HG03469 (cell line): ENCODE measurements around the gene GNAQ.
"Not testable (repeated sequence)": the region's sequence is repeated elsewhere in the genome, so short reads cannot be mapped to it uniquely, and the experiment has no call there.

Source experiments
- ATAC-seq: cut with Tn5 transposase; IDR thresholded peaks from one replicate; pipeline ENCODE4 v1.9.1; 2021; ENCODE audit warnings: mild to moderate bottlenecking, moderate library complexity, moderate number of reproducible peaks; ENCODE audit not compliant: unreplicated experiment

The GNAQ gene

DNA sequence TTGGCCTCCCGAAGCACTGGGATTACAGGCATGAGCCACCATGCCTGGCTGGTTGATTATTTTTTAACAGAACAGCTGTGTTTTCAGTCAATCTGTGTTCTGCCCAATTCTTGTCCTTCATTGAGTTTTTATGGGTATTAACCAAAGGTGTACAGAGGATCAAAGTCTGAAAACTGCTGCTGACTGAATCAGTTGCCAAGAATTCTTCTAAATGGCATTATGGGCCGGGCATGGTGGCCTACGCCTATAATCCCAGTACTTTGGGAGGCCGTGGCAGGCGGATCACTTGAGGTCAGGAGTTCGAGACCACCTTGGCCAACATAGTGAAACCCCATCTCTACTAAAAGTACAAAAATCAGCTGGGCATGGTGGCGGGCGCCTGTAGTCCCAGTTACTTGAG is 150.0 kb downstream of the GNAQ start:
- not testable (repeated sequence) for ATAC-seq

DNA sequence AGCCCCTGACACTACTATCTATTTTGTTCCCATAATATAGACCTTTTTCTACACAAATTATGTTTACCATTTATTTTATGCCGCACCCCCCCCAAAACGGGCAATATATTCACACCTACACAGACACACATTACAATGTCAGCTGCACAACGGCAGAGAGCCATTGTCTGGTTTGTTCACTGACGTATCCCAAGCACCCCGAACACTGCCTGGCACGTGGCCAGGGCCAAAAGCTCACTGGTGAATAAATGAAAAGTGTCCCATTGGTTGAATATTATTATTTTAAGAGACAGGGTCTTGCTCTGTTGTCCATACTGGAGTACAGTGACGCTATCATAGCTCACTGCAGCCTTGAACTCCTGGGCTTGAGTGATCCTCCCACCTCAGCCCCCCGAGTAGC is 150.5 kb downstream of the GNAQ start:
- no peak for ATAC-seq

DNA sequence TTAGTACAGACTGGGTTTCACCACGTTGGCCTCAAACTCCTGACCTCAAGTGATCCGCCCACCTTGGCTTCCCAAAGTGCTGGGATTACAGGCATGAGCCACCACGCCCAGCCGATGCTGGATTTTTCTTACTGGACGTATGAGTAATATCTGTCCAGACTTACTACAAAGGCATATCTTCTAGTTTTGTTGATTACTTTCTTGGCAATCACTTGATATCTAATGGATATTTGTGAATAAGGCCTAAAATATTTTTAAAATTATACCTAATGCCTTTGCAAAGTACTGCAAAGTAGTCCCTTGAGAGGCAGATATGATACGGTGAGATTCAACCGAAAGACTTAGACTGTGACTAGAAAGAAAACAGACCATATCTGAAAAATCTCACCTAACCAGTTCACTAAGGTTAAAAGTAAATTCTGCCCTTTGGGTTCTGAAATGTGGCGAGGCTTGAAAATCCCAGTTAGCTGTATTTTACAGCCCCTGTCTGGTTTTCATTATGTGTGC is 152.1 kb downstream of the GNAQ start:
- ATAC-seq, result no peak

DNA sequence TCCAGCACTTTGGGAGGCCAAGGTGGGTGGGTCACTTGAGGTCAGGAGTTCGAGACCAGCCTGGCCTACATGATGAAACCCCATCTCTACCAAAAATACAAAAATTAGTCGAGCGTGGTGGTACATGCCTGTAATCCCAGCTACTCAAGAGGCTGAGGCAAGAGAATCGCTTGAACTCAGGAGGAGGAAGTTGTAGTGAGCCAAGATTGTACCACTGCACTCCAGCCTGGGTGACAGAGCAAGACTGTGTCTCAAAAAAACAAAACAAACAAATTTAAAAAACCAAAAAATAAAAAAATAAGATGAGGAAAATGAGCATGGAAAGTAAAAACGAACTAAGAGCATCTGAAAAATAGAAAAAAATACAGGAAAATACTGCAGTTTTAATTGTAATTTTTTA is 152.8 kb downstream of the GNAQ start:
- not testable (repeated sequence) for ATAC-seq

DNA sequence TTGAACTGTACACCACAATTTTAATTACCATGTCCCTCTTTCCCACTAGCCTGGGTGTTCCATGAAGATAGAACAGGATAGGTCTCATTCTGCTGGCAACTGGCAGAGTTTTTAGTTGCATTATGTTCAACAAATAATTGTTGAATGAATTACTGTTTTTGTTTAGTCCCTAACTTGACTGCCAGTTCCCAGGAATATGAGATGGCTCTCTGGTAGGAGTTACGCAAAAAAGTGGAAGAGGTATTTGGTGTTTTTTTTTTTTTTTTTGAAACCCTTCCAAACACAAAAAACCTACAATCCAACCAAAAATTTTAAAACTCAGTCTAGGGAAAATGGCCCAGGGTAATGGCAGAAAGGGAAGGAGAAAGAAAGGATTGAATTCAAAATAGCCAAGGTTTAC is 153.6 kb downstream of the GNAQ start:
- ATAC-seq, result no peak

DNA sequence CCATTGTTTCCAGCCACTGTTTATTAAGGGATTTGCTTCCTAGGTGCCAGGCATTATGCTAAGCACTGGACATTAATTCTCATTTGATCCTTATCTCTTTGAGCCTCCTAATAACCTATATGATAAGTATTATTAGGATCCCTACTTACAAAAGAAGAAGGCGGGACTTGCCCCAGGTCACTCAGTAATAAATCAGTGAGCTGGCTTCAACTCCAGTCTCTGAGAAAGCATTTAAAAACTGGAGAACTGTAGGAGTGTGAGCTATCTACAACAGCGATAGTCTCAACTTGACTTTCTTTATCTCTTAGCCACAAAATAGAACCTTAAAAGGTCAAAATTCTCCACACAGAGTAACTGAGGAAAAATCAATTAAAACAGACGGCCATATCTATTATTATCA is 155.0 kb downstream of the GNAQ start:
- no peak for ATAC-seq

DNA sequence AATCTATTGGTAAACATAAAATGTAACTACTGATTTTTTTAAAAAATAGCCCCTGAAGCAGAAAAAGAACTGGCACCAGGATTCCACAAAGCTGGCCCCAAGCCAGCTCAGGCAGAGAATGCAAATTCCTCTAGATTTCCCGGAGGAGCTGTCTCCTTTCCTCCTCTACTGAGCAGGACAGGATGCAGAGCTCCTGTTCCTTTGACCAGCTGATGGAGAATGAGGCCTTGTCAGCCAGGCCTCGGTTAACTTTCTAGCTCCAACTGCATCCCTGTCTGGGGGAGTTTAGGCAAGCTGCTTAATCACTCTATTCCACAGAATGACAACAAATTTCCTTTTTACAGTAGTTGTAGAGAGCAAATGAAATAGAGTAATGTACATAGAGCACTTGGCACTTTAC is 155.5 kb downstream of the GNAQ start:
- no peak for ATAC-seq

DNA sequence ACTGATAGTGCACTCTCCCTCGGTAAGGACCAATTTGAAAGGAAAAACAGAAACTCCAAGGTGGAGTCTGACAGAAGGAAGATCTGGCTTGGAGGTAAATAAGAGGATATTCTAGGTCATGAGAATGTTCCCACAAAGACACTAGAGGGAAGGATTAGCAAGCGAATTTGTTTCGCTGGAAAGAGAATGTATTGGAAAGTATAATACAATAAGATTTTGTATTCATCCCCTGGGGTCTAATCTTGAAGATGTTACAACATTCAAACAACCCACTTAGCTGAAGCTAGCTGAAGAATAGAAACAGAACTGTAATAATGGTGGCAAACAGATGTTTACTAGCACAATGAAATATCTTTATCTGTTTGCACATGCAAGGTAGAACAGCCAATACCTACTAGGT is 158.7 kb downstream of the GNAQ start:
- no peak for ATAC-seq

DNA sequence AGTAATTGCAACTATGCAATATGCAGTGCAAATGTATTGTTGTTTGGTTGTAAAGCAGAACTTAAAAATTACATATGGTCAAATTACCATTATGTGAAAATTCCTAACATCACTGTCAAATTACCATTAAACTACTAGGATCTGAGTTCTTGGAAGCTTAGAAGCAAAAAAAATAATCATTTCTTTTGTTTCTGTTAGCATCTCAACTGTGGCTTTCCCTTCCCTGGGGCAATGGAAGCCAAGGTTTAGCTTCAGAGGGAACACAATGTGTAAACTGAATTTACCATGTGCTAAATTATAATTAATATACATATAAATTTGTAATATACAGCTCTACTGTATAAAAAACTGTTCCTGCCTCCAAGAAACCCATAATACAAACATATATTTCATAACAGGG is 159.4 kb downstream of the GNAQ start:
- no peak for ATAC-seq

DNA sequence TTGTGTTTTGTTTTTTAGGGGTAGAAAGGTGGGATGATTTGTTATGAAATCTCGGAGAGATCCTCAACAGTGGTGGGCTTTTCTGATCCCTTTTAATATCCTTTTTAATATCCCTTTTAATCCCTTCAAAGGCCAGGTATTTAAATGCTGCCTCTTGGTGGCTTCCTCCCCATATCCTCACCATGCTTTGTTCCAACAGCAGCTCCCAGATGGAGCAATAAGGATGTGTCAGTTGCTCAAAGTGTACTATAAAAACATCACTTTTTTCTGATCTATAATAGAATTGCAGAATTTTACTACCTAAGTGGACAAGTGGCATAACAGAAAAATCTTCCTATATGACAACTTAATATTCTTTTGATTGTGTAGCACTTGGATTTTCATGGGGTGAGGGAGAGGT is 160.1 kb downstream of the GNAQ start:
- no peak for ATAC-seq

DNA sequence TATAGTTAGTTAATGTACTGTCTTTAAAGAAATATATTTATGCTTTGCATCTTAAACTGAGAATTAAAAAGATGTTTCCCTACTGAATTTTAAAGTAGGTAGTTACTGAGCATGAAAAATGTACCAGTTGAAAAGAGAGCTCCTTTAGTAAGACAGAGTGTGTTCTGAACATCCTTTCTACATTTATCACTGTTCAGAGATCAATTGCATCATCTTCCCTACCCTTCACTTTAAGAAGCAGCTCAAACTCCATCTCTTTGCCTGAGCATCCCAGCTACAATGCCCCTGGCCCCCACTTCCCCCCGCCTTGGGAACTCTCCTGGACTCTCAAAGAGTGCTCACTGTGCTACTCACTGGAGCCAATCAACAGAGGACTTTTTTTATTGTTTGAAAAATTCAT is 164.7 kb downstream of the GNAQ start:
- no peak for ATAC-seq

DNA sequence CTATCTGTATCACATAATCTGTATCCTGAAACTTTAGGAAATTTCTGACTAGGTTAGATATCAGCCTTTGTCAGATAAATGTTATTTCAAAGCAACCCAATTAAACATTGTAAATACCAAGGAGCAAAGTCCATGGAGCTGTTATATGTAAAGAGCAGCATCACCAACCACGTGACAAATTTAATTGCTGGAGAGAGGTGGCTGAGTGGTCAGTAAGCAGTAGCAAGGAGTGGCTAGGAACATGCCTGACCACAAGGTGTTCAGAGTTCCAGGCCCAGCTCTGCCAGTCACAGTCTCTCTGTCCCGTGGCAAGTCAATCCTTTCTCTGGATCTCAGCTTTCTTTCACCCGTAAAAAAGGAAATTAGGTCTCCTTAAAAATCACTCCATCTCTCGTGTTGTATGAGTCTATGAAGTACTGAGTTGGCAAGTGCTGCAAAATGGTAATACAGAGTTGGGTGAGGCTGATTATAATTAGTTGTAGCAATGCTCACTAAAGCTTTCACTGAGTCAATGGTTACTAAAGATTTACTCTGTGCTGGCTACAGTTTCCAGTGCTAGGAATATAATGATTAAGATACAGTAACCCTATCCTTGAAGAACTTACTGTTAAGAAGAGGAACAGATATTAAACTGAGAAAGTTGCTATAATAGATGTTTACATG is 166.1 kb downstream of the GNAQ start:
- ATAC-seq, result no peak

DNA sequence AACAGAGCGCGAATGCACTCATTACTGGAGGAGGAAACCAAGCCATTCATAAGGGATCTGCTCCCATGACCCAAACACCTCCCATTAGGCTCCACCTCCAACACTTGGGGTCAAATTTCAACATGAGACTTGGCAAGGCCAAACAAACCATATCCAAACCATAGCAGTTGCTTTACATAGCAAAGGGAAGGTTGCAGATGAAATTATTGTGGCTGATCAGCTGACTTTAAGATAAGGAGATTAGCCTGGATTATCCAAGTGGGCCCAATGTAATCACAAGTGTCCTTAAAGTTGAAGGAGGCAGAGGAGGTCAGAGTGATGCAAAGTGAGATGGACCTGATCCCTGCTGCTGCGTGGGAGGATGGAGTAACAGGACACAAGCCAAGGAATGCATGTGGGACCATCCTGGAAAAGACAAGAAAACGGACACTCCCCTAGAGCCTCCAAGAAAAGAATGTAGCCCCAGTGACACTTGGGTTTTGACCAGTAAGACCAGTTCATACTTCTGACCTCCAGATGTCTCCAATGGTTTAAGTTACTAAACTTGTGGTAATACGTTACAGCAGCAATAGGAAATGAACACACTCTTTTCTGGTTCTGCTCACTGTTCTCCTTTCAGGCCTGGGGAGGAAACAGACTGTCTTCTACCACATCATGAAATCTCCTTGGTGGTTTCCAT is 167.3 kb downstream of the GNAQ start:
- no peak for ATAC-seq

DNA sequence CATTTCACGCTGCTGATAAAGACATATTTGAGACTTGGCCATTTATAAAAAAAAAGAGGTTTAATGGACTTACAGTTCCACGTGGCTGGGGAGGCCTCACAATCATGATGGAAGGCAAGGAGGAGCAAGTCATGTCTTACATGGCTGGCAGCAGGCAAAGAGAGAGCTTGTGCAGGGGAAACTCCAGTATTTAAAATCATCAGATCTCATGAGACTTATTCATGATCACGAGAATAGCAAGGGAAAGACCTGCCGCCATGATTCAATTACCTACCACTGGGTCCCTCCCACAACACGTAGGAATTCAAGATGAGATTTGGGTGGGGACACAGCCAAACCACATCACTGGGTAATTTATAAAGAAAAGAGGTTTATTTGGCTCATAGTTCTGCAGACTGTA is 168.0 kb downstream of the GNAQ start:
- not testable (repeated sequence) for ATAC-seq

DNA sequence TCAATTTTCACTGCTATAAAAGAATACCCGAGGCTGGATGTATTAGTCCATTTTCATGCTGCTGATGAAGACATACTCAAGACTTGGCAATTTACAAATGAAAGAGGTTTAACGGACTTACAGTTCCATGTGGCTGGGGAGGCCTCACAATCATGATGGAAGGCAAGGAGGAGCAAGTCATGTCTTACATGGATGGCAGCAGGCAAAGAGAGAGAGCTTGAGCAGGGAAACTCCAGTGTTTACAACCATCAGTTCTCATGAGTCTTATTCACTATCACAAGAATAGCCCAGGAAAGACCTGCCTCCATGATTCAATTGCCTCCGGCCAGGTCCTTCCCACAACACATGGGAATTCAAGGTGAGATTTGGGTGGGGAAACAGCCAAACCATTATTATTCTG is 170.7 kb downstream of the GNAQ start:
- ATAC-seq, result not testable (repeated sequence)

DNA sequence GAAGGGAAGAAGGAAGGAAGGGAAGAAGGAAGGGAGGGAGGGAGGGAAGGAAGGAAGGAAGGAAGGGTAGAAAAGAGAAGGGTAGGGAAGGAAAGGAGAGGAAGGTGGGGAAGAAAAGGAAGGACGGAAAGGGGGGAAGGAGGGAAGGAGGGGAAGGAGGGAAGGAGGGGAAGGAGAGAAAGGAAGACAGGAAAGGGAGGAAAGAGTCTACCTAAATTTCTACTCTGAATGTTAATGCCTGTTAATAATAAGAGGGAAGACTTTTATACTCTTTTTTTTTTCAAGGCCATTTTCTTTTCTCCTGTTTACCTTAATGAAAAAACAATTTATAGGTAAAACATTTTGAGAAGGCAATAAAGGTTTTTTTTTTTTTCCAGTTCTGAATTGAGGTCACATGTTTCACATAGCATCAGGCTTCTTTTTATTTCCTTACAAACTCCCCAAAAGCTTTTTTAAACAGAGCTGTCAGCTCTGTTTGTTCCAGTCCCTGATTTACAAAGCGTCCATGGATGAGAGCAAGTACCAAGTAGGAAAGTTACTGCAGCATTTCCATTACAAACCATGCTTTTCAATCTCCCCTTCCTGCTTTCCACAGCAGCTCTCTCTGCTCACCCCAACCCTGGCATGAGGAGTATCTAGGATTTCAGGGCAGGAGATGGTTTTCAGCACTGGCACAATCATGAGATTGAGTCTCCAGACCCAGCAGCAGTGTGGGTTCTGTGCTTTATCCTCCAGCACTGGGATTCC is 173.9 kb downstream of the GNAQ start:
- no peak for ATAC-seq

DNA sequence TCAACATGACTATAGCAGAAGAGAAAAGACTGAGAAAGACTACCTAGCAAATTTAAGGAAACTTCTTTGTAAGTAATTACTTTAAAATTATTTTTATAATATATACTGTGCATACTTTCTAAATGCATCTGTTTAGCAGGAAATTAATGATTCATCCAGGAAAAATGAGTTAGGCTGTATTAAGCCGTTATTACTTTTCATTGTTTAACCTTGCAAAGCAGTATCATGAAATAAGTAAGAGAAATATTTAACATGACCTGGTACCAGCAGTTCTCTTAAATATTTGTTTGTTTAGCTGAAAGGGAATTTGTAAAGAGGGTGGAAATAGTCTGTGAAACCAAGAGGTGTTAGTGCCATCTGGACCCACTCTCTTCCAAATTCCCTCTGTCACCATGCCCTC is 175.0 kb downstream of the GNAQ start:
- ATAC-seq, result no peak

DNA sequence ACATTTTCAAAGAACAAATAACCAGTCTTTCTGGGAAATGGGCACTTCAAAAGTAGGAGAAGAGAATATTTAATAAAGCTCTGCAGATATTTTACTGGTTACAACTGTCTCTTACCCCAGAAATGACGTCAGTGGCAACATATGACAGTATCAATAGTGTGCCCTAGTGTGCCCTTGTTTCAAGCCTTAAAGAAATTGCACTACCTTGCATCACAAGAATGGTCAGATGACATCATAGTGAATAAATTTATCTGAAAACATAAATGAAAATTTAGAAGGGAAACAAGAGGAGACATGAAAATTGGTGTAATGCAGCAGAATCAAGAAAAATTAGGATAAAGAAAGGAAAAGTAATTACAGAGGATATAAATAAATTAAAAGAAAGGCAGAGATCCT is 176.7 kb downstream of the GNAQ start:
- ATAC-seq, result no peak

DNA sequence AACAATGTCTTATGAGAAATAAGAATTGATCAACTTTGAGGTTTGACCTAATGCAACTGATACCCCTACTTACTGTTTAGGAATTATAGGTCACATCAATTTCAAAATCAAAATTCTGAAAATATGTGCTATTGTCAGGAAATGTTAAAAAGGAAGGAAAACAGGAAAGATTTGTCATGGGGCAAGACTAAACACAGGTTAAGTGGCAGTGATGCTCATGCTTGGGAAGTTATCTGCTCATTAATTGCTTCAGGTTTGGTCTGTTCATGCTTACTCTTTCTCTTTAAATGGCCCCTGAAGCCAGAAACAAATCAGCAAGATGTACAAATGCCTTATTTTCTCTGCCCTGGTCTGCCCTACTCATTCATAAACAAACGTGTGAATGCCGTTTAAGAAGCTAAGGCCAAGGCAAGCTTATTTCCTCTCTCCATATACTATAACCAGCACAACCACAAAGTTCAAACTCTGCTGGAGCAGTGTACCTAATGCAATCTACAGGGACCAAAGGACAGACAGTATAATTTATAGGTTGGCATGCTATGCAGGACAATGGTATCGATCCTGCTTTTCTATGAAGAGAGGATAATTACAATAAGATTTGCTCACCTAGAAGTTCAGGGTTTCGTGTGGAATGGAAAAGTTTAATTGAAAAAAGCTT is 177.2 kb downstream of the GNAQ start:
- ATAC-seq, result no peak

DNA sequence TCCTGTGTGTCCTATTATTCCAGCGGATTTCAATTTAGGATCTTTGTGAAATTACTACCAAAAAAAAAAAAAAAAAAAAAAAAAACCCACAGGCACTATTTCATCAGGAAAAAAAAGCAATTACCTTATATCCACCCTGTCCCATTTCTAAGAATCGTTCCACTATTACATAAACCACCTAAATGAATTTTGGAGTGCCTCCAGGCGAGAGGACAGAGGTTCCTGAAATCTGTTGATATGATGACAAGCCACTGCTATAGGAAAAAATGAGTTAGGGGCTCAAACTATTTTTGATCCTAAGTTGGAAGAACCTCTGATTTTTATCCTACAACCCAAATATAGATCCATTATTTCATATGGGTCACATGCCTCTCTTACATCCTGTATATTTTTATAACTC is 177.9 kb downstream of the GNAQ start:
- ATAC-seq, result no peak

DNA sequence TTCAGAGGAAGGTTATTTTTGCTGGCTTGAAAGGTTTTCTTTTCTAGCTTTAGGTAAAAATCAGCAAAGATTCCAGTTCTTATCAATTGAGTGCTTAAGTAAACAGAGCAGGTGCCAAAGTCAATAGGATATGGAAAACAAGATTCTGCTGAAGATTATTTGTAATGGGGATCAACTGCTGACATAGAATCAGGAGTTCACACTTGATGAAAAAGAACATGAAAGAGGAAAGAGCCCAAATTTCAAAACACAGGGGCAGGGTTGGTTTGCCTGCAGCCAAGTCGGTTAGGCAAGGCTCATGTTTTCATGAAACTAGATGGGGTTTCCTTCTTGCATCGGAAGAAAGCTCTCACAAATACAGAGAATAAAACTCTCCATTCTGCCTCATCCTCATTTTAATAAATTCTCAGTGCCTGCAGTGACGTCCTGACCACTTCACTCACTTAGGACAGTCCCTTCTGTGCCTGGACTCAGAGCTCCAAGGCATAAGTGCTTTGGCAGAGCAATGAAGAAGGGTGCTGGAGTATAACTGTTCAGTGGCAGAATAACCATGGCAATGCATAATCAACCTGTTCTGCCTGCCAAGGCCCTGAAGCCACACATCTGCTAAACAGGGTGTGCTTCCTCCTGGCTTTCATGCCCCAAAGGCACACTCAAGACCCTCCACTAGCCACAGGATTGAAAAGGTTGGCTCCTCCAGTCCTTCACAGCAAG is 179.6 kb downstream of the GNAQ start:
- ATAC-seq, result no peak
